HTERT RPE-1 (cell line): Measurements from ENCODE around the gene DRAM1.
"Not testable (repeated sequence)": the region's sequence is repeated elsewhere in the genome, so short reads cannot be mapped to it uniquely, and the experiment has no call there.

Source experiments
- in situ Hi-C: fragments of 300-500 bp; cut with MboI; formaldehyde crosslinking; loops from 4 replicates; pipeline ENCODE4 v1.14.3; 2020; ENCODE audit warnings: low sequenced_read_pairs

Gene DRAM1

GRCh38 chr12:101876861-101877805 is at the start of gene DRAM1:
TSS of gene DRAM1 (plus strand) at chr12:101877580. CDS start at chr12:101877790, 210 bp downstream.
- in situ Hi-C loops, result no loop called here

DNA sequence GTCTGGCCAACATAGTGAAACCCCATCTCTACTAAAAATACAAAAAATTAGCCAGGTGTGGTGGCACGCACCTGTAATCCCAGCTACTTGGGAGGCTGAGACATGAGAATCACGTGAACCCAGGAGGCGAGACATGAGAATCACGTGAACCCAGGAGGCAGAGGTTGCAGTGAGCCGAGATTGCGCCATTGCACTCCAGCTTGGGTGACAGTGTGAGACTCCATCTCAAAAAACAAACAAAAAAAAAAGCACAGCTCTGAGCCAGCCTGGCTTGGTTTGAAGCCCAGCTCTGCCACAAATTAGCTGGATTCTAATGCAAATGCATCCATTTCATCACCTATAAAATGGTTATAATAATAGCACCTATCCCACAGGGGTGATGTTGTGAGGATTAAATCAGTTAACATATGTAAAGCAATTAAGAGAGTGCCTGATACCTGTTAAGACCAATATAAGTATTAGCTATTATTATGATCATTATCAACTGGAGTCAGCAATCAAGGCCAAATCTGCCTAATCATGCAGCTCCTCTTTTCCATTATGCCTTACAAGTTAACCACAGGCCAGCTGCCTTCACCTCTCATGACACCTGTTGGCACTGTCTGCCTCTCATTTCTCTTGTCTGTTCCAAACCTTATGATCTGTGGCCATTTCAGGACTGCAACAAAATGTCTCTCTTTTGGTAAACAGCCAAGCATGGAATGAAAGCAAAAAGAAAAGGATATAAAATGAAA is 48.8 kb upstream of the DRAM1 start:
- in situ Hi-C loops, result no loop called here

- in situ Hi-C loops, result no loop called here
Measured at GRCh38 chr12:101829639-101830366, 47.6 kb upstream of the DRAM1 start.

GRCh38 chr12:101830367-101831325 is 46.7 kb upstream of the DRAM1 start, which contains the start of gene GNPTAB:
TSS of gene GNPTAB (minus strand) at chr12:101830959. CDS start at chr12:101830675, 284 bp downstream.
- in situ Hi-C loops, result no loop called here

DNA sequence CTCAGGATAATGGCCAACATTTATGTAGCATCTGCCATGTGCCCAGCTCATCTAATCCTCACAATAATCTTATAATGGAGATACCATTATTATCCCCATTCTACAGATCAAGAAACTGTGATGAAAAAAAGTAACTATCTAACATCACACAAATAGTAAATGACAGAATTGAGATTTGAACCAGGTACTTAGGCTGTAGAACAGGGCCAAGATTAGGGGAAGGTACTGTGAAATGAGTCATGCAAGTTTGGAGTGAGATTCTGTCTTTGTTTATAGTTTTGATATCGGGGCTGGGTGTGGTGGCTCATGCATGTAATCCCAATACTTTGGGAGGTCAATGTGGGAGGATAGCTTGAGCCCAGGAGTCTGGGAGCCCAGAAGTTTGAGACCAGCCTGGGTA is 45.4 kb upstream of the DRAM1 start:
- in situ Hi-C loops, result no loop called here

DNA sequence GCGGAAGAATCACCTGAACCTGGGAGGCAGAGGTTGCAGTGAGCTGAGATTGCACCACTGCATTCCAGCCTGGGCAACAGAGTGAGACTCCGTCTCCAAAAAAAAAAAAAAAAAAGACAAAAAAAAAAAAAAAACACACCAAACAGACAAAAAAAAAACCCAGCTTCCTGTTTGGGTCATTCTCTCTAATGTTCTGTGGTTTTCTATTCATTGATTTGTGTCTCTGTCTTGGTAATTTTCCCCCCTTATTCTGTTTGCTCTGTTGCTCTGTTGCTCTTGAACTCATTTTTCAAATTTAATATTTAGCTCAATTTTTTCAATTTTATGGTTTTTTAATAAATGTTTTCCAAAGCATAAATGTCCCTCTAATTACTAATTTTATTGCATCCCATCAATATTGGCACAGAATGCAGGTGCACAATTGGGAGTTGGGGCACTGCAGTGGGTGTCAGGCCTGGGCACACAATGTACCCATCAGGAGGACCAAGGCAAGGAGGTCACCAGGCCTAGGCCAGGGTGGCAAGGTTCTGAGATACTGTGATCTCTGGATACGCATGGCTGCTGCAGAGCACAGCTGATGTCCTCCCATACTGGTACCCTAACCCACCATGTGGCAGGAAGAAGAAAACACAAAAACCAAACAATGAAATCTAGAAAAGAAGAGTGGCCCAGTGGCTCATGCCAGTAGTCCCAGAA is 38.6 kb upstream of the DRAM1 start:
- in situ Hi-C loops, result no loop called here

DNA sequence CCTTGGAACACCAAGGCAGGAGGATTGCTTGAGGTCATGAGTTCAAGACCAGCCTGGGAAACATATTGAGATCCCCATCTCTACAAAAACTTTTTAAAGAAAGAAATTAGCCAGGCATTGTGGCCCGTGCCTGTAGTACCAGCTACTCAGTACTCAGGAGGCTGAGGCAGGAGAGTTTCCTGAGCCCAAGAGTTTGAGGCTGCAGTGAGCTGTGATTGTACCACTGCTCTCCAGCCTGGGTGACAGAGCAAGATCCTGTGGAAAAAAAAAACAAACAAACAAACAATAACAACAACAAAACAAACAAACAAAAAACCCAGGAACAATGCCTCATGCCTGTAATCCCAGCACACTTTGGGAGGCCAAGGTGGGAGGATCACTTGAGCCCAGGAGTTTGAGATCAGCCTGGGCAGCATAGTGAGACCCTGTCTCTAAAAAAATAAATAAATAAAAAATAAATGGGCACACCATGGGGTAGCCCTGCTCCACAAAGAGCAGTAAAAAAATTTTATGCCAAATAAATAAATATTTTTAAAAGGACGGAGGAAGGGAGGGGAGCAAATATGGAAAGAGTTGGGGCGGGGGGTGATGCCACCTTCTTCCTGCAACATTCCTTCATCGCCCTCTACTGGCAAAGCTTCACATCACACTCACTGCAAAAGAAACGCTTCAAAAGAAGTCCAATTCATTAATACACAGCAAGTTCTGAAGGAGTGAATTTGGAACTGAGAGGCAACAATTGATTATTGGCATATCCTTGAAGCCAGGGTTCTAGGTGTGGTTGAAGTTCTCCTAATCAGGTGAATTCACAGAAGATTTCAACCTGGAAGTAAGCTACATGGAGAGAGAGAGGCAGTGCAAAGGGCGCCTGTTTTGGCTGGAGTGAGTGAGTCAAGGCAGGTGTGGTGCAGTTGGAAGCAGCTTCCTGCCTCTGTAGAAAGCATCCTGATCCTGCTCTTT is 37.8 kb upstream of the DRAM1 start:
- in situ Hi-C loops, result no loop called here

GRCh38 chr12:101841069-101841468 is 36.3 kb upstream of the DRAM1 start:
- in situ Hi-C loops, result no loop called here

DNA sequence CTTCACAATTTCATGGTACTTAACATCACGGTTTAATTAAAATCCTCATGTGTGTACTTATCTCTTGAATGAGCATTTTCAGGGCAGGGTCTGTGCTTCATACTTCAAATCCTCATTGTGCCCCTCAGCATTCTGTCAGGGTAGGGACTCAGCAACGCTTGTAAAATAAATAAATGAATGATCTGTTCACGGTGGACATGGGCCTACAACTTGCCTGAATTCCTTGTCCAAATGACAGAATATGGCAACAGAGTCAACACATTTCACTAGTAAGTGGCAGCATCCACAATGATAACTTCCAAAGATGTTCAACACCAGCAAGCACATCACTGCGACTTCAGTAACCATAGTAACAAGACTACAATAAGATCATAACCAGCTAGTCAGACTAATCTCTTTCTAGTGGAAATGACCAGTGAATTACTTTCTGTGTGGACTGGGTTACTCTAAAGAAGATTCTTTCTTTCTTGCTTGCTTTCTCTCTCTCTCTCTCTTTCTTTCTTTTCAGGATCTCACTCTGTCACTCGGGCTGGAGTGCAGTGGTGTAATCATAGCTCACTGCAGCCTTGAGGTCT is 32.2 kb upstream of the DRAM1 start:
- in situ Hi-C loops, result no loop called here

- in situ Hi-C loops, result no loop called here
Measured at GRCh38 chr12:101847325-101847724, 30.1 kb upstream of the DRAM1 start.

GRCh38 chr12:101850199-101850598 is 27.2 kb upstream of the DRAM1 start:
- in situ Hi-C loops, result no loop called here

GRCh38 chr12:101852998-101853397 is 24.4 kb upstream of the DRAM1 start:
- in situ Hi-C loops, result no loop called here

DNA sequence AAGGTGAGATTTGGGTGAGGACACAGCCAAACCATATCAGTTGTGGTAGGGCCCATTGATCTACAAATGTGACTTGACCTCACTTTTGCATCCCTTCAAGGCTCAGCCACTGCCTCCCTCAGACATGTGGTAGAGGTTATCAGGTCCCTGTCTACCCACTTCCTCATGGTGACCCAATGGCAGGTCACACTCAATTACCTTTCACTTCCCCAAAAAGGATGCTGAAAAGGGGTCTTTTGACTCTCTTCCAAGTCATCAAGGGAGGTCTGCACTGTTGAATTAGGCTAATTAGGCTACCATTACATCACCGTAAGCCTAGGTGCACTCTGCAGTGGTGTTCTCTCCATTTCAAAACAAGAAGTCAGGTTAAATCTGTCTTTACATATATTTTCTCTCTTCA is 22.6 kb upstream of the DRAM1 start:
- in situ Hi-C loops, result no loop called here

DNA sequence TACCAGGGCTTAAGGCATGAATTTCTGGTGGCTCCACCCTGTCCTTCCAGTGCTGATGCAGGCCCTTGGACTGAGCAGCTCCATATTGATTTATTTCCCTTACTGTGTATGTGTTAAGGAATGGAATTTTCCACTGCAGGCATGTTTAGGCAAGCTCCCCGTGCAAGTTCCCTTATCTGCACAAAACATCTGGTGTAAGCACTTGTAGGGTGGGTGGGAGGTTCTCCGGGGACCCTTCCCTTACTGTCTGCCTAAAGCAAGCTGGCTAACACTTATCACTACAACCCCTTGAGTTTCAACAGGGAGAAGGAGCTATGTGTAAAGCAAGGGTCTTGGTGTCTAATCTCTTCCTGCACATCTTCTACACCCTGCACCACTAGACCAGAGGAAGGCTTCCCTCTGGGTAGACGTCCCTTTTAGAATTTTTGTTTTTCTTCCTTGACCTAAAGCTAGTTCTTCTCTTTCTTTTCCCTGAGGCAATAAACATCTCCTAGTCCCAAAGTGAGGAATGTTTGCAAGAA is 22.0 kb upstream of the DRAM1 start:
- in situ Hi-C loops, result no loop called here

DNA sequence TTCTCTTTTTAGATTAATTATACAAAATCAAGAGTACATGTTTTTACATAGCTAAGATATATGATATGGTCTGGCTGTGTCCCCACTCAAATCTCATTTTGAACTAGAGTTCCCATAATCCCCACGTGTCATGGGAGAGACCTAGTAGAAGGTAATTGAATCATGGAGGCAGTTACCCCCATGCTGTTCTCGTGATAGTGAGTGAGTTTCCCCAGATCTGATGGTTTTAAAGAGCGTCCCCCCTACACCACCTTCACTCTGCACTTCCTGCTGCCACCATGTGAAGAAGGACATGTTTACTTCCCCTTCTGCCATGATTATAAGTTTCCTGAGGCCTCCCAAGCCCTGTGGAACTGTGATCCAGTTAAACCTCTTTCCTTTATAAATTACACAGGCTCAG is 21.4 kb upstream of the DRAM1 start:
- in situ Hi-C loops, result no loop called here

DNA sequence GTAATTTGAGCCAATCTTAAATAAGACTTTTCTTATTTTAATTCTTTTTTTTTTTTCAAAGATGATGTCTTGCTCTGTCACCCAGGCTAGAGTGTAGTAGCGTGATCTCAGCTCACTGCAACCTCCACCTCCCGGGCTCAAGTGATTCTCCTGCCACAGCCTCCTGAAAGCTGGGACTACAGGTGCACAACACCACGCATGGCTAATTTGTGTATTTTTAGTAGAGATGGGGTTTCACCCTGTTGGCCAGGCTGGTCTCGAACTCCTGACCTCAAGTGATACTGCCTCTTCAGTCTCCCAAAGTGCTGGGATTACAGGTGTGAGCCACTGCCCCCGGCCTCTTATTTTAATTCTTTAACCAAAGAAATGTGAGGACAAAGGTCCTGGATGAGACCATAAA is 20.8 kb upstream of the DRAM1 start:
- in situ Hi-C loops, result not testable (repeated sequence)

DNA sequence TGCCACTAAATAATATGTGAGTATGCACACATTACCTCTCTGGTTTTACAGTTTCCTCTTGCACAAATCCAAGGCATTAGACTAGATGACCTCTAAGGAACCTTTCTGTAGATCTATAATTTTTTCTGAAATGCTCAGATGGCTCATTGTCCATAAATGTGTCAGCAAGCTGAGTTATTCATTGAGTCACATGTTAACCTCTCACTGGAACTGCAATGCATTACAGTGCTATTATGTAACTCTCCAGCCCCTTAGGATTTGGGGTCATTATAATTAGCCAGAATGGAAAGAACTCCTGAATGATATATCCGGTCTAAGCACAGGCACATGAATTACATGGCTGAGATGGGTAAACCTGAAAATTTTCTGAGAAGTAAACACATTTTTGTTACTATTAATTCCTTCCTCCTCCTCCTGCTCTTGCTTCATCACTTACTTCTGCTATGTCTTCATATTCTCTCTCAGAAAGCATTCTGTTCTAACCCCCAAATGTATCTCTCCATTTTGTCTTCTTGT is 20.3 kb upstream of the DRAM1 start:
- in situ Hi-C loops, result no loop called here

DNA sequence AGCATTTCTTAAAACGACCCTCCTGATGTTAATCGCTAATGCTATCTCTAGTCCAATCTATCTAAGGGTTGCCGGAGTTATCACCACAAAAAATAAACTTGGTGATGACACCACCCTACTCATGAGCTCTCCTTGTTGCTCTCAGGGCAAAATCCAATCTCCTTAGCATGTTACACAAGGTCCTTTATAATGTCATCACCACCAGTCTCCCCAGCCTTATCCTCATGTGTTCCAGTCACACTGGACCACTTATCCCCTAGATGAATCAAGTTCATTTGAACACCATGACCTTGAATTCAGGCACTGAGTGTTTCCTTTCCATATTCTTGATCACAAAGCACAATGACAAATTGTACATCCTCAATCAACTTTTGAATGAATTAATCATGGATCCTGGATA is 19.0 kb upstream of the DRAM1 start:
- in situ Hi-C loops, result no loop called here
